SK-N-SH treated with all-trans-retinoic acid at 6 μM for 48 hours (cell line): ENCODE data around the gene ARID1B.

ENCODE experiments used
- ATAC-seq: fragments of 200-7000 bp; cut with Tn5 transposase; 3 replicates; pipeline ENCODE4 v1.9.1; 2020; ENCODE audit warnings: mild to moderate bottlenecking, moderate library complexity
- ARNTL ChIP-seq: fragments of 450-650 bp; formaldehyde crosslinking; IDR thresholded peaks from 2 replicates; pipeline ENCODE4 v1.5.0; 2020; ENCODE audit warnings: low read depth, mild to moderate bottlenecking, moderate library complexity, borderline replicate concordance
- BACH2 ChIP-seq: fragments of 250-450 bp; sonication (Bioruptor Pico); IDR thresholded peaks from 2 replicates; pipeline ENCODE4 v1.9.0; 2021; ENCODE audit warnings: mild to moderate bottlenecking, borderline replicate concordance
- CSDC2 ChIP-seq: fragments of 250-450 bp; sonication (Bioruptor Pico); IDR thresholded peaks from 2 replicates; pipeline ENCODE4 v1.5.0; 2020; ENCODE audit warnings: mild to moderate bottlenecking, moderate library complexity
- ESRRG ChIP-seq: fragments of 250-450 bp; sonication (Bioruptor Pico); IDR thresholded peaks from 2 replicates; pipeline ENCODE4 v1.6.1; 2021; ENCODE audit warnings: mild to moderate bottlenecking
- GLIS3 ChIP-seq: fragments of 250-450 bp; sonication (Bioruptor Pico); IDR thresholded peaks from 2 replicates; pipeline ENCODE4 v1.5.0; 2020; ENCODE audit warnings: mild to moderate bottlenecking, moderate library complexity
- ISL1 ChIP-seq: fragments of 250-450 bp; sonication (Bioruptor Pico); IDR thresholded peaks from 2 replicates; pipeline ENCODE4 v2.1.2; 2022; ENCODE audit warnings: mild to moderate bottlenecking, moderate library complexity
- OSR1 ChIP-seq: fragments of 250-450 bp; sonication (Bioruptor Pico); IDR thresholded peaks from 2 replicates; pipeline ENCODE4 v1.8.0; 2022; ENCODE audit warnings: moderate library complexity, mild to moderate bottlenecking, inconsistent platforms
- PATZ1 ChIP-seq: fragments of 250-450 bp; sonication (Bioruptor Pico); IDR thresholded peaks from 2 replicates; pipeline ENCODE4 v1.8.0; 2020; ENCODE audit warnings: mild to moderate bottlenecking, moderate library complexity, borderline replicate concordance
- POU6F1 ChIP-seq: fragments of 250-450 bp; sonication (Bioruptor Pico); IDR thresholded peaks from 2 replicates; pipeline ENCODE4 v1.8.0; 2021; ENCODE audit warnings: low read depth, mild to moderate bottlenecking, moderate library complexity, borderline replicate concordance
- PPARA ChIP-seq: fragments of 250-450 bp; sonication (Bioruptor Pico); IDR thresholded peaks from 2 replicates; pipeline ENCODE4 v1.5.0; 2020; ENCODE audit warnings: mild to moderate bottlenecking, borderline replicate concordance
- RARB ChIP-seq: fragments of 250-450 bp; sonication (Bioruptor Pico); IDR thresholded peaks from 2 replicates; pipeline ENCODE4 v1.8.0; 2021; ENCODE audit warnings: mild to moderate bottlenecking, moderate library complexity
- SNAI2 ChIP-seq: fragments of 250-450 bp; sonication (Bioruptor Pico); IDR thresholded peaks from 2 replicates; pipeline ENCODE4 v1.5.0; 2020; ENCODE audit warnings: mild to moderate bottlenecking, moderate library complexity
- TCF4 ChIP-seq: fragments of 250-450 bp; sonication (Bioruptor Pico); IDR thresholded peaks from 2 replicates; pipeline ENCODE4 v1.8.0; 2021; ENCODE audit warnings: mild to moderate bottlenecking, moderate library complexity, borderline replicate concordance
- TSHZ2 ChIP-seq: fragments of 250-450 bp; sonication (Bioruptor Pico); IDR thresholded peaks from 2 replicates; pipeline ENCODE4 v1.5.0; 2020; ENCODE audit warnings: mild to moderate bottlenecking, moderate library complexity
- ZC3H10 ChIP-seq: fragments of 250-450 bp; sonication (Bioruptor Pico); IDR thresholded peaks from 2 replicates; pipeline ENCODE4 v1.5.1; 2021; ENCODE audit warnings: mild to moderate bottlenecking, moderate library complexity
- ZFP3 ChIP-seq: fragments of 250-450 bp; sonication (Bioruptor Pico); IDR thresholded peaks from 2 replicates; pipeline ENCODE4 v1.5.0; 2020; ENCODE audit warnings: mild to moderate bottlenecking, moderate library complexity
- ZFP30 ChIP-seq: fragments of 450-650 bp; formaldehyde crosslinking; IDR thresholded peaks from 2 replicates; pipeline ENCODE4 v1.5.0; 2022; ENCODE audit warnings: mild to moderate bottlenecking, moderate library complexity
- ZNF565 ChIP-seq: fragments of 450-650 bp; formaldehyde crosslinking; conservative IDR thresholded peaks from 2 replicates; pipeline ENCODE4 v1.5.0; 2020; ENCODE audit warnings: low read depth, mild to moderate bottlenecking, moderate library complexity
- ZNF70 ChIP-seq: fragments of 450-650 bp; formaldehyde crosslinking; IDR thresholded peaks from 2 replicates; pipeline ENCODE4 v1.5.0; 2020; ENCODE audit warnings: mild to moderate bottlenecking, moderate library complexity
- ZNF8 ChIP-seq: fragments of 450-650 bp; formaldehyde crosslinking; IDR thresholded peaks from 2 replicates; pipeline ENCODE4 v1.5.0; 2020; ENCODE audit warnings: mild to moderate bottlenecking, moderate library complexity
- TF ChIP-seq, protein P1 (sequence below): fragments of 250-450 bp; sonication (Bioruptor Pico); IDR thresholded peaks from 2 replicates; pipeline ENCODE4 v1.5.1; 2020; ENCODE audit warnings: low read depth, mild to moderate bottlenecking, moderate library complexity

ARID1B gene

DNA sequence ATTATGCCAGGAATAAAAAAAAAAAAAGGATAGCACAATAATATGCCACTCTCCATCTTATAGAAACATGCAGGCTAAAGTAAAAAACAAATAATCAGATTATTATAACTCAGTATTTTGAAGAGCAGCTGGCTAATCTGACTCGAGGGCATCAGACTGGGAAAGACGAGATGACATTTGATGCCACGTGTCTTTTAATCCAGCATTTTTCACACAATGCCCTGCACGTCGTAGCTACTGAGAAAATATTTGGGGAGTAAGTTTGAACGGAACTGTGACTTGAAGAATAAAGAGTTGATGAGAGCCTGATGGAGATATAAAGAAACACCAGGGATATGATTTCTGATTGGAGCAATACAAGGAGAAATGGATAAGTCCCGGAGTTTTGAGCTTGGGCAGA, 237.7 kb downstream of the ARID1B start:
- ATAC-seq: no peak
- TF ChIP-seq ZFP30 (no peak), BACH2 (no peak), ESRRG (no peak), GLIS3 (no peak), ZNF565 (CRISPR knock-in tag) (no peak), ISL1 (CRISPR knock-in tag) (no peak)

DNA sequence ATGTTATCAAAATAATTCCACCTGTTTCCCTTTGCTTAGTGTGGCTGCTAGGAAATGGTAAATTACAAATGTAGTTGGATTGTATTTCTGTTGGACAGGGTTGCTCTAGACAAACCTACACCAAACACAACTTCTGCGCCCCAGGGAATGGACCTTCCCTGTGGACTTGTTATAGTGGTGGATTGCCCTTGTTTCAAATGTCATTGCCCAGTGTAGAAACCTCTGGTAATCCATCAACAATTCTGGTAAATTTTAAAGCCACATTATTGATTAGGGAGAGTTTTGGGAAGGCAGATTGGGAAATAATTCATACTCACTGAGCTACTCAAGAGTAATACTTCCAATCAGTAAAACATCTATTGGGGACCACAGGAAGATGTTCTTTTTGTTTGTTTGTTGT, 239.8 kb downstream of the ARID1B start:
- no peak for ATAC-seq

DNA sequence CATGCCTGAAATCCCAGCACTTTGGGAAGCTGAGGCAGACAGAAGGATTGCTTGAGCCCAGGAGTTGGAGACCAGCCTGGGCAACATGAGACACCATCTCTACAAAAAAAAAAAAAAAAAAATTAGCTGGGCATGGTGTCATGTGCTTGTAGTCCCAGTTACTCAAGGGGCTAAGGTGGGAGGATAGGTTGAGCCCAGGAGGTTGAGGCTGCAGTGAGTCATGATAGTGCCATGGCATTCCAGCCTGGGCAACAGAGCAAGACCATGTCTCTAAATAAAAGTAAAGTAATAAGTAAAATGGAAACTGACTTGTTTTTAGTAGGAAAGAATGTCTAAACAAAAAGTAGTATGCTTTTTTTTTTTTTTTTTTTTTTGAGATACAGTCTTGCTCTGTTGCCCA, 240.7 kb downstream of the ARID1B start:
- no peak for ATAC-seq
- TF ChIP-seq RARB (CRISPR knock-in tag): no peak
- no peak for TF ChIP-seq OSR1 (CRISPR knock-in tag)
- TF ChIP-seq ZNF8 (CRISPR knock-in tag): no peak
- no peak for TF ChIP-seq ZNF70 (CRISPR knock-in tag)
- TF ChIP-seq ZNF565 (CRISPR knock-in tag): no peak
- TF ChIP-seq GLIS3: no peak
- TF ChIP-seq POU6F1 (CRISPR knock-in tag): no peak
- TF ChIP-seq TCF4 (CRISPR knock-in tag): no peak
- TF ChIP-seq SNAI2 (CRISPR knock-in tag): no peak
- TF ChIP-seq CSDC2: no peak
- no peak for TF ChIP-seq BACH2
- TF ChIP-seq ZFP30: no peak
- no peak for TF ChIP-seq PPARA (CRISPR knock-in tag)

More for the DNA sequence above, 239.8 kb downstream of the ARID1B start:
- TF ChIP-seq, protein P1, sequence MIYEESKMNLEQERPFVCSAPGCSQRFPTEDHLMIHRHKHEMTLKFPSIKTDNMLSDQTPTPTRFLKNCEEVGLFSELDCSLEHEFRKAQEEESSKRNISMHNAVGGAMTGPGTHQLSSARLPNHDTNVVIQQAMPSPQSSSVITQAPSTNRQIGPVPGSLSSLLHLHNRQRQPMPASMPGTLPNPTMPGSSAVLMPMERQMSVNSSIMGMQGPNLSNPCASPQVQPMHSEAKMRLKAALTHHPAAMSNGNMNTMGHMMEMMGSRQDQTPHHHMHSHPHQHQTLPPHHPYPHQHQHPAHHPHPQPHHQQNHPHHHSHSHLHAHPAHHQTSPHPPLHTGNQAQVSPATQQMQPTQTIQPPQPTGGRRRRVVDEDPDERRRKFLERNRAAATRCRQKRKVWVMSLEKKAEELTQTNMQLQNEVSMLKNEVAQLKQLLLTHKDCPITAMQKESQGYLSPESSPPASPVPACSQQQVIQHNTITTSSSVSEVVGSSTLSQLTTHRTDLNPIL (CRISPR knock-in tag): no peak
- no peak for TF ChIP-seq ZNF8 (CRISPR knock-in tag)
- TF ChIP-seq ZNF565 (CRISPR knock-in tag): no peak
- no peak for TF ChIP-seq ZC3H10 (CRISPR knock-in tag)
- TF ChIP-seq CSDC2: no peak
- no peak for TF ChIP-seq BACH2
- TF ChIP-seq PPARA (CRISPR knock-in tag): no peak
- no peak for TF ChIP-seq POU6F1 (CRISPR knock-in tag)
- TF ChIP-seq ZFP30: no peak
- TF ChIP-seq ARNTL: no peak
- no peak for TF ChIP-seq ESRRG
- TF ChIP-seq SNAI2 (CRISPR knock-in tag): no peak
- TF ChIP-seq OSR1 (CRISPR knock-in tag): no peak
- no peak for TF ChIP-seq ZFP3
- TF ChIP-seq TSHZ2 (CRISPR knock-in tag): no peak
- no peak for TF ChIP-seq ZNF70 (CRISPR knock-in tag)
- TF ChIP-seq, all 23 proteins: peak for 0

GRCh38 chr6:157019115-157019641, 242.0 kb downstream of the ARID1B start:
- TF ChIP-seq ZC3H10 (CRISPR knock-in tag) (no peak), ZFP30 (no peak), PATZ1 (no peak), POU6F1 (CRISPR knock-in tag) (no peak), ZNF70 (CRISPR knock-in tag) (no peak), BACH2 (no peak), ZNF565 (CRISPR knock-in tag) (no peak), CSDC2 (no peak), RARB (CRISPR knock-in tag) (no peak), PPARA (CRISPR knock-in tag) (no peak), ISL1 (CRISPR knock-in tag) (no peak), SNAI2 (CRISPR knock-in tag) (no peak), ESRRG (no peak)
- TF ChIP-seq, protein P1 (CRISPR knock-in tag): no peak
- no peak for ATAC-seq
